ENCODE results near the gene PTPA. TPM values are rescaled to one million over a fixed set of nuclear protein-coding genes. Genes with fewer than 3 reads are reported as not detected.
A peak's percentile ranks its signal among the peaks of the same experiment; 100 is the strongest.

Gene PTPA
- total RNA-seq, 2 experiments from 2014 or later = 88.3 to 97.7 TPM

DNA sequence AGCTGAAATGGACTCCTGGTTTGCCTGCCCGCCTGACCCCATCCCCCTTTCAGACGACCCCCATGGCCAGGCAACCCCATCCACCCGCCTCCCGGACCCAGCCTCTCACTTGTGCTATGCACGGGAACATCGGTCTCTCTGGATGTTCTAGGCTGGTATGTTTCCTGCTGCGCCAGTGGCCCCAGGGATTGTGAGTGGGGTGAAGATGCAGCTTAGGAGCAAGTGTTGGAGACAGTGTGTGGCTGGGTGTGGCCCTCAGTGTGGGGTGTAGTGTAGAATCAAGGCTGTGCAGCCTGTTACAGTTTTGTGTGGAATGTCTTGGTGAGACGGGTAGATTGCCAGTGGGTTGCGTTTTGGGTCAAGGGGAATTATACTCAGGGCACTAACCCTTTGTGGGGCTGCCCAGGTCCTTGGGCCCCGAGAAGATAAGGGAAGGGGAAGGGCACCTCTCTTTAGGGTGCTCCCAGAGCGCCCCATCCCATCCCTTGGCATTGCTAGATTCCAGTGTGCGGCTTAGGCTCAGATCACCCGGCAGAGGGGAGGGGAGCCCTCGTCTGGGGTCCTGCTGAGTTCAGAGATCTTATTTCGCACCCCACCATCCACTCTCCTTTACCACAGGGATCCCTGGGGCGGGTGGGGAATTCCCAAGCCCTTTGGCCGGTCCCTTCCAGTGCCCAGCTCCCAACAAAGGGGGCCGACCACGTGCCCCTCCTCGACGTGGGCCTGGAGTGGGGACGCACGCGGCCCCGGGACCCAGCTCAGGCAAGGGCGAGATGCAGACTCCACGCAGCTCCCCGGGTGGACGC is 62.3 kb downstream of the PTPA start:
- CTCF ChIA-PET = interaction anchor here (0.6 to 5.4 kb wide), 29 partner anchors 9 to 451 kb away, joined by 3 to 74 read pairs (median 4); partner anchors contain the start of gene NTMT1
- Mint-ChIP-seq H3K36me3 (ENCODE audit: low read depth) (no peaks in the 10 kb centered on the region), H3K27me3 (peaks cover 26% of the 10 kb centered on the region), H3K4me3 (peak overlapping the region; percentile 81), H3K9me3 (no peaks in the 10 kb centered on the region), H3K4me1 (peaks cover 29% of the 10 kb centered on the region), H3K27ac (no peak overlapping the region)
- no peak for DNase-seq
- POLR2A ChIA-PET = interaction anchor here (1.0 to 5.4 kb wide), 7 partner anchors 11 to 316 kb away, joined by 3 to 24 read pairs (median 6); no protein-coding TSS in a partner anchor

DNA sequence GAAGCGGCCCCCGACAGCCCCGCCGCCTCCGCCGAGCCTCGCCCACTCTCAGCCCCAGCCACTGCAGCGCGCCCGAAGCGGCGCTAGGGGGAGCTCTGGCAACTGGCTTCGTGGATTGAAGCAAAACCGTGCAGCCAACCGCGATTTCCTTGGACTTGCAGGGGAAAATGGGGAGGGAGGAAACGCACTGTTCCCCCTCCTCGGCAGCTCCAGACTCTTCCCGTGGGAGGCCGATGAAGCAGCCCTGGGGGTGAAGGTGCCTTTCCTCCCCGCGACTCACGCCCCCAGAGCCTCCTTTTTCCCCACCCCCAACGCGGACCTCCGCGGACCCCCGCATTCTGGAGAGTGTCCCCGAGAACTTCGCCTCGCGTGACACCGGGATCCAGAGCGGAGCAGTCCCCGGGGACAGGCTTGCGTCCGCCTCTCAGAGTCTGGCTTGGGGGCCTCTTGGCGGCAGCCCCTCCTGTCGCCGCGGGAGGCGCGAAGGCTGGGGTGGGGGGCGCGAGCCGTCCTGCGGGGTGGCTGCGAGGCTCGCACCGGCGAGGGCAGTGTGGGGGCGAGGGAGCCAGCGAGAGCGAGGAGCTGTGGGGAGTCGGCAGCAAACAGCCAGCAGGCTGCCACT is 63.0 kb downstream of the PTPA start:
- peak; percentile 84 for DNase-seq
- Mint-ChIP-seq H3K36me3 (ENCODE audit: low read depth) (no peaks in the 10 kb centered on the region), H3K4me3 (peak overlapping the region; percentile 81), H3K9me3 (no peaks in the 10 kb centered on the region), H3K4me1 (peaks cover 30% of the 10 kb centered on the region), H3K27ac (peak overlapping the region; percentile 52), H3K27me3 (peaks cover 26% of the 10 kb centered on the region)
- ChIA-PET CTCF (interaction anchor here (0.6 to 5.4 kb wide), 31 partner anchors 10 to 451 kb away, joined by 3 to 74 read pairs (median 4); partner anchors contain the start of genes DOLPP1 and NTMT1), POLR2A (interaction anchor here (0.6 to 5.4 kb wide), 11 partner anchors 10 to 435 kb away, joined by 3 to 24 read pairs (median 4); no protein-coding TSS in a partner anchor)

DNA sequence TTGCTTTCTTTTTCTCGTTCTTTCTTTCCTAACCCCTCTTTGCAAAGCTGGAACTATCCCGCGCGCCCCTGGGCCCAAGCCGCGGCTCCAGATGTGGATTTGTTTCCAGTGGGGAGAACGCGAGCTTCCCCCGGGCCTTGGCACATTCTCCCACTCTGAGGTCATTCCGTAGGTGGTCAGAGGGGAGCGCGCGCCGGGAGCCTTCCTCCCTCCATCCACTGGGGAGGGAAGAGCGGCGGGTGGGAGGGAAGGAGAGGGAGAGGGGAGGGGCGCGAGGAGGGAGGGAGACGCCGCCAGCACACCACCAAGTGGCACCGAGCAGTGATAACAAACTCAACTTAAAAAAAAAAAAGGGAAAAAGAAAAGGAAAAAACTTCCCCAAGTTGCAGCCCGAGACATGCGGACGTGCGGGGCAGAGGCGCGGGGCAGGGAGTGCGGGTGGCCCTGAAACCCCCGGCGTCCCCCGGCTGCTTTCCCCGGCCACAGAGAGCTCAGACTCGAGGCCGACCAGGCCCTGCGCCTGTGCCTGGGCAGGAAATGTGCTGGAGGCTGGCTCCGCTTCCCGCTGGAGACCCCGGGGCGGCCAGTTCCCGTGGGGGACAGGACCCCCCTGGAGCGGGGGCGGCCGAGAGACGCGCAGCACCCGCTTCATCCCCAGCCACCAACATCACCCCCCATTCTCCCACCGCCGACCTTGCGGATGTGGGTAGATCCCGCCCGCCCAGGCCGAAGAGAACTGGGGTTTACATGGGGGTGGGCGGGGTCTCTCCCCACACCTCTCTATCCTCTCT is 63.7 kb downstream of the PTPA start:
- H3K4me1 Mint-ChIP-seq = peaks cover 29% of the 10 kb centered on the region
- ChIA-PET POLR2A (interaction anchor here (0.6 to 5.4 kb wide), 10 partner anchors 9 to 434 kb away, joined by 3 to 24 read pairs (median 4); no protein-coding TSS in a partner anchor), CTCF (interaction anchor here (0.7 to 5.4 kb wide), 26 partner anchors 9 to 450 kb away, joined by 3 to 74 read pairs (median 4); partner anchors contain the start of genes DOLPP1 and NTMT1)
- peak overlapping the region; percentile 81 for H3K4me3 Mint-ChIP-seq
- H3K27ac Mint-ChIP-seq = peak overlapping the region; percentile 79
- peak; percentile 59 for DNase-seq
- no peaks in the 10 kb centered on the region for H3K36me3 Mint-ChIP-seq (ENCODE audit: low read depth)
- no peaks in the 10 kb centered on the region for H3K9me3 Mint-ChIP-seq
- peaks cover 26% of the 10 kb centered on the region for H3K27me3 Mint-ChIP-seq

DNA sequence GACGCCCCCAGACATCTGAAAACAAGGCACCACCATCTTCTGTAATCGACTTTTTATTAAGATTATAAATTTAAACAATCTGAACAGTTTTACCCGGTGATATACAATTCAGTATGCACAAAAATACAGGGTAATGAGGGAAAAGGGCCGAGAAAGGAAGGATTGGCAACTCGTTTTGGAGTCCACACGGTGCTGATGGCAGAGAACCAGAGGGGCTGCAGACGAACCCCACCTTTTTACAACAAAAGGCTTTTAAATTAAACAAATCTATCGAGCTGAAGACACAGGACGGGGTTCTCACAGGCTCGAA is 64.3 kb downstream of the PTPA start:
- no peaks in the 10 kb centered on the region for H3K9me3 Mint-ChIP-seq

DNA sequence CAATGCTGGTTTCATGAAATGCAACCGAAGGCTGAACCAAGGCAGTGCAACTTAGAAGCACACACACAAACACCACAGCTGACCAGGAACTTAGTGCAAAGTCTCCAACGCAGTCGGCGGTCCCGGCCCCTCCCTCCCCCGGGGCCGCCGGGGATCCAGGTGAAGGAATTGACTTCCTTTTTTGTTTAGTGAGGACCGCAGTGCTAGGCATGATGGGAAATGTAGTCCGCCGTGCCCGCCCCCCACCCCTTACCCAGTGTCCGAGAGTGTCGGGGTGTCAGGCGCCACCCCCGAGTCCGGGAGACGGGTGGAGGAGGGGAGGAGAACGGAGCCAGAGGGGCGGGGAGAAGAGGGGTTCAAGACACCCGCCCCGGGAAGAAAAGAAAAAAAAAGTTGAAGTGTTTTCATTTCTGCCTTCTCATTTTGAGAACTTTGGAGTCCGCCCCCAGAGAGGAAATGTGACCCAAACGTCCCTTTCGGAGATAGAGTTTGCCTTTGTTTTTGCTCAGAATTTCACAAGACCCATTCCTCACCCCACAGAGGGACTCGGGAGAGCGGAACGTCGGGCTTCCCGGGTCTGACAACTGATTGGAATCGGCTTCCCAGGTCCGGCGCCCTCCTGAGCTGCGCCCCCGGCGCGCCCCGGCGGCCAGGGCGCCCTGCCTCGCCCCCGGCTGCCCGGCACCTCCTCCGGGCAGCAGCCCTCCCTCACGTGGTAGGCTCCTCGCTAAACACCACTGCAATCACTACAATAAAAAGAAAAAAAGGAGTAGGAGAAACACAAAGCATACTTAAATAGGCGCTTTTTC is 64.8 kb downstream of the PTPA start:
- Mint-ChIP-seq H3K4me1 (peaks cover 18% of the 10 kb centered on the region), H3K27ac (peak overlapping the region; percentile 79), H3K27me3 (peaks cover 26% of the 10 kb centered on the region), H3K36me3 (ENCODE audit: low read depth) (no peaks in the 10 kb centered on the region), H3K4me3 (peak overlapping the region; percentile 81), H3K9me3 (no peaks in the 10 kb centered on the region)
- CTCF ChIA-PET = interaction anchor here (0.7 to 5.4 kb wide), 5 partner anchors 35 to 448 kb away, joined by 3 to 74 read pairs (median 4); no protein-coding TSS in a partner anchor
- peak; percentile 71 for DNase-seq
- POLR2A ChIA-PET = interaction anchor here (1.1 to 5.4 kb wide), 4 partner anchors 36 to 314 kb away, joined by 3 to 24 read pairs (median 4); no protein-coding TSS in a partner anchor

More for the DNA sequence above, 64.3 kb downstream of the PTPA start:
- POLR2A ChIA-PET = interaction anchor here (1.5 to 5.4 kb wide), 3 partner anchors 36 to 434 kb away, joined by 3 to 24 read pairs (median 4); no protein-coding TSS in a partner anchor
- peaks cover 24% of the 10 kb centered on the region for H3K4me1 Mint-ChIP-seq
- H3K36me3 Mint-ChIP-seq (ENCODE audit: low read depth) = no peaks in the 10 kb centered on the region
- no peak for DNase-seq
- H3K27me3 Mint-ChIP-seq = peaks cover 26% of the 10 kb centered on the region
- CTCF ChIA-PET = interaction anchor here (0.7 to 5.4 kb wide), 11 partner anchors 8 to 449 kb away, joined by 3 to 74 read pairs (median 5); partner anchors contain the start of gene DOLPP1
- H3K4me3 Mint-ChIP-seq = peak overlapping the region; percentile 81
- peak overlapping the region; percentile 79 for H3K27ac Mint-ChIP-seq

- Mint-ChIP-seq H3K27me3 (peaks cover 30% of the 10 kb centered on the region), H3K4me3 (peak overlapping the region; percentile 81), H3K36me3 (ENCODE audit: low read depth) (no peaks in the 10 kb centered on the region), H3K4me1 (peaks cover 15% of the 10 kb centered on the region), H3K27ac (no peak overlapping the region), H3K9me3 (no peaks in the 10 kb centered on the region)
- POLR2A ChIA-PET = interaction anchor here (1.0 to 5.4 kb wide), 13 partner anchors 10 to 319 kb away, joined by 3 to 24 read pairs (median 4); no protein-coding TSS in a partner anchor
- DNase-seq = peak; percentile 28
- CTCF ChIA-PET = interaction anchor here (1.2 to 5.4 kb wide), 4 partner anchors 36 to 448 kb away, joined by 3 to 74 read pairs (median 4); no protein-coding TSS in a partner anchor
Measured at GRCh38 chr9:129176701-129177442, 65.7 kb downstream of the PTPA start.

DNA sequence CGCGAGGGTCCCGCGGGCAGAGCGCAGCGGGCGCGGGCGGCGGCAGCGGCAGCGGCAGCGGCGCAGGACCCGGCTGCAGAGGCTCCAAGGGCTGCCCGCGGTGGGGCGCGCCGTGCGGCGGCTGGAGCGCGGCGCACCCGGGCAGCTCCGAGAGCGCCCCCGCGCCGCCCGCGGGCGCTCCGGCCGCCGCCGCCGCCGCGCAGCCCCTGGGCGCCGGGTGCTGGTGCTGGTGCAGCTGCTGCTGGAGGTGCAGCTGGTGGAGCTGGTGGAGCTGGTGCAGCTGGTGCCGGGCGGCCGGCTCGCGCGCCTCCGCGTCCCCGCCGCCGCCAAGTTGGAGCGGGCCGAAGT is 66.2 kb downstream of the PTPA start:
- DNase-seq = no peak
- no peaks in the 10 kb centered on the region for H3K9me3 Mint-ChIP-seq
- H3K27ac Mint-ChIP-seq = no peak overlapping the region
- no peaks in the 10 kb centered on the region for H3K36me3 Mint-ChIP-seq (ENCODE audit: low read depth)
- peaks cover 15% of the 10 kb centered on the region for H3K4me1 Mint-ChIP-seq
- peak overlapping the region; percentile 84 for H3K4me3 Mint-ChIP-seq
- POLR2A ChIA-PET = interaction anchor here (0.8 to 2.1 kb wide), 17 partner anchors 9 to 319 kb away, joined by 3 to 18 read pairs (median 4); no protein-coding TSS in a partner anchor
- CTCF ChIA-PET = interaction anchor here (0.9 to 5.4 kb wide), 8 partner anchors 11 to 434 kb away, joined by 3 to 74 read pairs (median 5); no protein-coding TSS in a partner anchor
- H3K27me3 Mint-ChIP-seq = peaks cover 24% of the 10 kb centered on the region

GRCh38 chr9:129177791-129178567 is 66.8 kb downstream of the PTPA start, which contains the start of gene IER5L:
Gene IER5L (minus strand): TSS chr9:129178261. CDS start chr9:129178052, 209 bp downstream.
- Mint-ChIP-seq H3K9me3 (no peaks in the 10 kb centered on the region), H3K4me3 (peak within 1 kb of the TSS; percentile 84), H3K36me3 (ENCODE audit: low read depth) (no peaks in the 10 kb centered on the region), H3K4me1 (peaks cover 15% of the 10 kb centered on the region), H3K27me3 (peaks cover 19% of the 10 kb centered on the region), H3K27ac (peak within 1 kb of the TSS; percentile 45)
- POLR2A ChIA-PET = interaction anchor here (0.6 to 2.1 kb wide), 21 partner anchors 9 to 319 kb away, joined by 3 to 18 read pairs (median 3); no protein-coding TSS in a partner anchor
- CTCF ChIA-PET = interaction anchor here (0.5 to 5.4 kb wide), 19 partner anchors 9 to 560 kb away, joined by 3 to 74 read pairs (median 3); partner anchors contain the start of gene NTMT1
- peak; percentile 94 for DNase-seq

- ChIA-PET CTCF (interaction anchor here (0.5 to 5.4 kb wide), 17 partner anchors 8 to 448 kb away, joined by 3 to 74 read pairs (median 3); partner anchors contain the start of gene NTMT1), POLR2A (interaction anchor here (0.6 to 2.1 kb wide), 15 partner anchors 8 to 318 kb away, joined by 3 to 18 read pairs (median 4); no protein-coding TSS in a partner anchor)
- no peaks in the 10 kb centered on the region for H3K9me3 Mint-ChIP-seq
- peaks cover 14% of the 10 kb centered on the region for H3K4me1 Mint-ChIP-seq
- no peaks in the 10 kb centered on the region for H3K36me3 Mint-ChIP-seq (ENCODE audit: low read depth)
- H3K27me3 Mint-ChIP-seq = peaks cover 12% of the 10 kb centered on the region
- peak overlapping the region; percentile 30 for H3K4me3 Mint-ChIP-seq
- H3K27ac Mint-ChIP-seq = no peak overlapping the region
- DNase-seq = no peak
Measured at GRCh38 chr9:129178568-129179382, 67.6 kb downstream of the PTPA start.

All from activated CD4-positive, alpha-beta memory T cell treated with anti-CD3 and anti-CD28 coated beads, Interleukin-2, amount 10 ng/mL, durations not matched to agents 7 days and 5 days (primary cell).